PC-3 (cell line): ENCODE data around the gene TMEM174. TPM values are rescaled to one million over a fixed set of nuclear protein-coding genes. Genes with fewer than 3 reads are reported as not detected.

Source experiments
- ATAC-seq: fragments of 200-7000 bp; cut with Tn5 transposase; 2 replicates; pipeline ENCODE4 v1.9.1; 2020; ENCODE audit warnings: mild to moderate bottlenecking, moderate library complexity
- BruUV-seq: library from RNA; stranded (reverse); fragments of 400-500 nt; replicated peaks from 2 replicates; lab custom pipeline; 2021; lab: Mats Ljungman, UMichigan
- CTCF ChIA-PET: fragments of 300-600 bp; sonication (Branson Sonifier 250); formaldehyde crosslinking; loops from one replicate; lab custom pipeline; 2022; ENCODE audit warnings: antibody characterized with exemption; lab: Charles Lee
- POLR2A ChIA-PET: fragments of 300-600 bp; sonication (Branson Sonifier 250); formaldehyde crosslinking; loops from one replicate; lab custom pipeline; 2022; ENCODE audit warnings: antibody characterized with exemption; ENCODE audit not compliant: unreplicated experiment; lab: Charles Lee
- DNase-seq: peaks from one replicate; pipeline ENCODE4 v3.0.0-alpha.2; 2015
- H2AFZ ChIP-seq: fragments of 300-600 bp; sonication (generic); 2 replicates; pipeline ENCODE4 v1.6.0; 2016; ENCODE audit warnings: antibody characterized with exemption, low read length
- H3F3A ChIP-seq: fragments of 300-600 bp; sonication (generic); one replicate; pipeline ENCODE4 v1.6.0; 2017; ENCODE audit warnings: antibody characterized with exemption, low read length, control low read depth, mild to moderate bottlenecking; ENCODE audit not compliant: unreplicated experiment
- H3K27ac ChIP-seq: fragments of 300-600 bp; sonication (generic); 2 replicates; pipeline ENCODE4 v1.5.1; 2016; ENCODE audit warnings: mild to moderate bottlenecking, low read length
- H3K27me3 ChIP-seq: fragments of 300-600 bp; sonication (generic); 2 replicates; pipeline ENCODE4 v1.6.1; 2016; ENCODE audit warnings: low read length, mixed read lengths
- H3K36me3 ChIP-seq: fragments of 300-600 bp; sonication (generic); 2 replicates; pipeline ENCODE4 v1.6.1; 2016; ENCODE audit warnings: low read depth, mixed run types, low read length, mixed read lengths
- H3K4me1 ChIP-seq: fragments of 300-600 bp; sonication (generic); 2 replicates; pipeline ENCODE4 v1.5.1; 2016; ENCODE audit warnings: low read length; ENCODE audit not compliant: insufficient read depth
- H3K4me2 ChIP-seq: fragments of 300-600 bp; sonication (generic); 2 replicates; pipeline ENCODE4 v1.6.0; 2016; ENCODE audit warnings: low read length
- H3K4me3 ChIP-seq: fragments of 300-600 bp; sonication (generic); 2 replicates; pipeline ENCODE4 v1.5.1; 2016; ENCODE audit warnings: mild to moderate bottlenecking, low read length, mixed read lengths
- H3K79me2 ChIP-seq: fragments of 300-600 bp; sonication (generic); 2 replicates; pipeline ENCODE4 v1.6.1; 2017; ENCODE audit warnings: low read length, mixed read lengths
- H3K9ac ChIP-seq: fragments of 300-600 bp; sonication (generic); 2 replicates; pipeline ENCODE4 v1.6.0; 2016; ENCODE audit warnings: mild to moderate bottlenecking, low read length
- H3K9me2 ChIP-seq: fragments of 300-600 bp; sonication (generic); replicated peaks from 2 replicates; pipeline ENCODE4 v1.6.1; 2016; ENCODE audit warnings: mixed run types, low read length, mixed read lengths
- H3K9me3 ChIP-seq: fragments of 300-600 bp; sonication (generic); 2 replicates; pipeline ENCODE4 v1.6.1; 2016; ENCODE audit warnings: low read length, mixed read lengths
- H4K20me1 ChIP-seq: fragments of 300-600 bp; sonication (generic); 2 replicates; pipeline ENCODE4 v1.6.1; 2016; ENCODE audit warnings: low read length, mixed read lengths
- EZH2 ChIP-seq: fragments of 300-600 bp; sonication (generic); IDR thresholded peaks from one replicate; pipeline ENCODE4 v1.6.1; 2017; ENCODE audit warnings: antibody characterized with exemption, mild to moderate bottlenecking, low read length; ENCODE audit not compliant: unreplicated experiment
- EZH2phosphoT487 ChIP-seq: fragments of 300-600 bp; sonication (generic); IDR thresholded peaks from 2 replicates; pipeline ENCODE4 v1.6.1; 2018; ENCODE audit warnings: mild to moderate bottlenecking, antibody characterized with exemption, low read length, borderline replicate concordance
- intact Hi-C: fragments of 100-400 bp; cut with micrococcal nuclease; formaldehyde crosslinking; loops from 2 replicates; pipeline ENCODE4 v1.9.0; 2023
- total RNA-seq: library from RNA; depleted of rRNA; stranded (reverse); fragments of >200 nt; gene quantifications from 2 replicates; pipeline ENCODE4 v1.2.3, GENCODE V29; 2014
- TF ChIP-seq, protein P1 (sequence below): fragments of 300-600 bp; sonication (generic); conservative IDR thresholded peaks from 2 replicates; pipeline ENCODE4 v1.5.1; 2017; ENCODE audit warnings: antibody characterized with exemption, low read depth, mild to moderate bottlenecking, low read length

Gene TMEM174
- total RNA-seq, 1 experiment from 2014 or later: not detected

GRCh38 chr5:73154208-73155006 is 18.6 kb upstream of the TMEM174 start:
- no TSS peak for BruUV-seq

GRCh38 chr5:73155271-73156222 is 17.4 kb upstream of the TMEM174 start:
- Histone ChIP-seq H3K36me3 (no peaks in the 10 kb centered on the region), H3K4me1 (peaks cover 3% of the 10 kb centered on the region; the same call in 1 of the 2 replicates), H3K4me3 (no peak overlapping the region), H3K27me3 (no peaks in the 10 kb centered on the region), H3K9me2 (no peaks in the 10 kb centered on the region), H3K9me3 (no peaks in the 10 kb centered on the region), H3K4me2 (no peak overlapping the region), H4K20me1 (no peaks in the 10 kb centered on the region), H2AFZ (no peak overlapping the region), H3K79me2 (no peaks in the 10 kb centered on the region), H3K9ac (no peak overlapping the region), H3K27ac (no peak overlapping the region), H3F3A (no peaks in the 10 kb centered on the region)
- intact Hi-C loops: no loop called here
- no TSS peak for BruUV-seq
- ATAC-seq (no peak), DNase-seq (no peak)
- no peak for TF ChIP-seq EZH2
- TF ChIP-seq, protein P1, sequence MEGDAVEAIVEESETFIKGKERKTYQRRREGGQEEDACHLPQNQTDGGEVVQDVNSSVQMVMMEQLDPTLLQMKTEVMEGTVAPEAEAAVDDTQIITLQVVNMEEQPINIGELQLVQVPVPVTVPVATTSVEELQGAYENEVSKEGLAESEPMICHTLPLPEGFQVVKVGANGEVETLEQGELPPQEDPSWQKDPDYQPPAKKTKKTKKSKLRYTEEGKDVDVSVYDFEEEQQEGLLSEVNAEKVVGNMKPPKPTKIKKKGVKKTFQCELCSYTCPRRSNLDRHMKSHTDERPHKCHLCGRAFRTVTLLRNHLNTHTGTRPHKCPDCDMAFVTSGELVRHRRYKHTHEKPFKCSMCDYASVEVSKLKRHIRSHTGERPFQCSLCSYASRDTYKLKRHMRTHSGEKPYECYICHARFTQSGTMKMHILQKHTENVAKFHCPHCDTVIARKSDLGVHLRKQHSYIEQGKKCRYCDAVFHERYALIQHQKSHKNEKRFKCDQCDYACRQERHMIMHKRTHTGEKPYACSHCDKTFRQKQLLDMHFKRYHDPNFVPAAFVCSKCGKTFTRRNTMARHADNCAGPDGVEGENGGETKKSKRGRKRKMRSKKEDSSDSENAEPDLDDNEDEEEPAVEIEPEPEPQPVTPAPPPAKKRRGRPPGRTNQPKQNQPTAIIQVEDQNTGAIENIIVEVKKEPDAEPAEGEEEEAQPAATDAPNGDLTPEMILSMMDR: no peak
- TF ChIP-seq EZH2phosphoT487: no peak
- POLR2A ChIA-PET: no interaction called here
- CTCF ChIA-PET: no interaction called here

More at GRCh38 chr5:73154208-73155006, 18.6 kb upstream of the TMEM174 start:
- ChIA-PET CTCF (no interaction called here), POLR2A (interaction anchor here (0.5 kb wide), 1 partner anchor 345 kb away, joined by 9 read pairs; no protein-coding TSS in a partner anchor)
- no peaks in the 10 kb centered on the region for H3K27me3 ChIP-seq
- H4K20me1 ChIP-seq: no peaks in the 10 kb centered on the region
- no peaks in the 10 kb centered on the region for H3K9me2 ChIP-seq
- no peaks in the 10 kb centered on the region for H3F3A ChIP-seq
- intact Hi-C loops: no loop called here
- ATAC-seq: no peak
- no peaks in the 10 kb centered on the region for H3K79me2 ChIP-seq
- no peak overlapping the region for H2AFZ ChIP-seq
- TF ChIP-seq, protein P1: no peak
- TF ChIP-seq EZH2phosphoT487: no peak
- H3K4me3 ChIP-seq: no peak overlapping the region
- H3K4me2 ChIP-seq: no peak overlapping the region
- no peaks in the 10 kb centered on the region for H3K4me1 ChIP-seq
- H3K9me3 ChIP-seq: no peaks in the 10 kb centered on the region
- no peak overlapping the region for H3K9ac ChIP-seq
- H3K36me3 ChIP-seq: no peaks in the 10 kb centered on the region
- DNase-seq: no peak
- H3K27ac ChIP-seq: no peak overlapping the region
